HepG2 (cell line): Measurements from ENCODE around the gene GCNT4.

Experiments used
- PAF1 ChIP-seq: IDR thresholded peaks from 2 replicates; pipeline ENCODE4 v1.6.1; 2016; ENCODE audit warnings: missing genetic modification reagents, missing compliant biosample characterization
- SMARCC2 ChIP-seq: fragments of 450-650 bp; IDR thresholded peaks from 2 replicates; pipeline ENCODE4 v1.6.1; 2017; ENCODE audit warnings: antibody characterized with exemption, mild to moderate bottlenecking
- TF ChIP-seq, protein P1 (sequence below), 2 experiments: IDR thresholded peaks; 2 replicates each; pipeline ENCODE4 v1.6.1; 2011 to 2012; ENCODE audit warnings: low read length in 2 of 2, borderline replicate concordance in 1 of 2, low read depth in 1 of 2, mild to moderate bottlenecking in 1 of 2, moderate library complexity in 1 of 2

DNA sequence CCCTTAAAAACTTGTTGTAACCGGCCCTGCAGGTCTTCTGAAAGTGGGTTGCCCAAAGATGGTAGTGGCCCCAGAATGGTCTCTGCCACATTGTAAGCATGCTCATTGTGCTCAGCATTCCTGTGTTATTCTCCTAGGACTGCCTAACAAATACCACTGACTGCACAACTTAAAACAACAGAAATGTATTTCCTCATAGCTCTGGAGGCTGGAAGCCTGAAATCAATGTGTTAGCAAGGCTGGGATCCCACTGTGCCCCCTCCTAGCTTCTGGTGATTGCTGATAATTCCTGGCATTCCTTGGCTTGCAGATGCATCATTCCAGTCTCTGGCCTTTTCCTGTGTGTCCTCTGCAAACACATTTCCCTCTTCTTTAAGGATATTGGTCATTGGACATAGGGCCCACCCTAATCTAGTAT is 3.4 kb upstream of the GCNT4 start:
- TF ChIP-seq PAF1 (CRISPR knock-in tag) (no peak), SMARCC2 (no peak)
- TF ChIP-seq, protein P1, sequence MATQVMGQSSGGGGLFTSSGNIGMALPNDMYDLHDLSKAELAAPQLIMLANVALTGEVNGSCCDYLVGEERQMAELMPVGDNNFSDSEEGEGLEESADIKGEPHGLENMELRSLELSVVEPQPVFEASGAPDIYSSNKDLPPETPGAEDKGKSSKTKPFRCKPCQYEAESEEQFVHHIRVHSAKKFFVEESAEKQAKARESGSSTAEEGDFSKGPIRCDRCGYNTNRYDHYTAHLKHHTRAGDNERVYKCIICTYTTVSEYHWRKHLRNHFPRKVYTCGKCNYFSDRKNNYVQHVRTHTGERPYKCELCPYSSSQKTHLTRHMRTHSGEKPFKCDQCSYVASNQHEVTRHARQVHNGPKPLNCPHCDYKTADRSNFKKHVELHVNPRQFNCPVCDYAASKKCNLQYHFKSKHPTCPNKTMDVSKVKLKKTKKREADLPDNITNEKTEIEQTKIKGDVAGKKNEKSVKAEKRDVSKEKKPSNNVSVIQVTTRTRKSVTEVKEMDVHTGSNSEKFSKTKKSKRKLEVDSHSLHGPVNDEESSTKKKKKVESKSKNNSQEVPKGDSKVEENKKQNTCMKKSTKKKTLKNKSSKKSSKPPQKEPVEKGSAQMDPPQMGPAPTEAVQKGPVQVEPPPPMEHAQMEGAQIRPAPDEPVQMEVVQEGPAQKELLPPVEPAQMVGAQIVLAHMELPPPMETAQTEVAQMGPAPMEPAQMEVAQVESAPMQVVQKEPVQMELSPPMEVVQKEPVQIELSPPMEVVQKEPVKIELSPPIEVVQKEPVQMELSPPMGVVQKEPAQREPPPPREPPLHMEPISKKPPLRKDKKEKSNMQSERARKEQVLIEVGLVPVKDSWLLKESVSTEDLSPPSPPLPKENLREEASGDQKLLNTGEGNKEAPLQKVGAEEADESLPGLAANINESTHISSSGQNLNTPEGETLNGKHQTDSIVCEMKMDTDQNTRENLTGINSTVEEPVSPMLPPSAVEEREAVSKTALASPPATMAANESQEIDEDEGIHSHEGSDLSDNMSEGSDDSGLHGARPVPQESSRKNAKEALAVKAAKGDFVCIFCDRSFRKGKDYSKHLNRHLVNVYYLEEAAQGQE (IDR thresholded peaks at IDR 0.05; ENCODE audit: borderline replicate concordance in 1 of 2, low read depth in 1 of 2, low read length in 2 of 2), result no peak
